ENCODE results near the gene NANP. TPM values are rescaled to one million over a fixed set of nuclear protein-coding genes. Genes with fewer than 3 reads are reported as not detected.
"Not testable (repeated sequence)": the region's sequence is repeated elsewhere in the genome, so short reads cannot be mapped to it uniquely, and the experiment has no call there.

The NANP gene
- total and polyA plus RNA-seq, 2 of the 13 experiments (the other 11 are each of a cell fraction or from before 2014, with no cell fraction given), result 8.9 to 21.5 TPM

GRCh38 chr20:25602914-25603309, 20.9 kb downstream of the NANP start (continued):
- TF ChIP-seq FOSL2 (CRISPR knock-in tag; IDR thresholded peaks at IDR 0.05) (peak; percentile 62; the same call in 1 of the 2 replicates), KLF16 (CRISPR knock-in tag; IDR thresholded peaks at IDR 0.05) (0 out of 4 replicates have a peak, but pooled peaks of 1 of the 2 experiments have one; percentile 42), SPEN (CRISPR knock-in tag; IDR thresholded peaks at IDR 0.05; ENCODE audit: low read depth) (0 out of 2 replicates have a peak, but pooled peaks have one; percentile 20), ATF2 (CRISPR knock-in tag; IDR thresholded peaks at IDR 0.05) (0 out of 2 replicates have a peak, but pooled peaks have one; percentile 26), MLX (CRISPR knock-in tag; IDR thresholded peaks at IDR 0.05) (peak; percentile 98), FOXP1 (CRISPR knock-in tag; IDR thresholded peaks at IDR 0.05) (peak; percentile 42; the same call in 1 of the 2 replicates), MLXIP (CRISPR knock-in tag; IDR thresholded peaks at IDR 0.05; ENCODE audit: borderline replicate concordance) (0 out of 2 replicates have a peak, but pooled peaks have one; percentile 18), NR2C2 (CRISPR knock-in tag; IDR thresholded peaks at IDR 0.05; ENCODE audit: borderline replicate concordance) (peak; percentile 51; the same call in 1 of the 2 replicates), SOX5 (CRISPR knock-in tag; IDR thresholded peaks at IDR 0.05; ENCODE audit: borderline replicate concordance) (peak; percentile 58; the same call in 1 of the 2 replicates), ZNF574 (CRISPR knock-in tag; IDR thresholded peaks at IDR 0.05) (peak; percentile 40; the same call in 1 of the 2 replicates), MIER3 (CRISPR knock-in tag; IDR thresholded peaks at IDR 0.05; ENCODE audit: borderline replicate concordance) (peak; percentile 74; the same call in 1 of the 2 replicates), ZNF280D (CRISPR knock-in tag; IDR thresholded peaks at IDR 0.05) (peak; percentile 76; the same call in 1 of the 2 replicates), HDAC1 (CRISPR knock-in tag; IDR thresholded peaks at IDR 0.05) (peak; percentile 73), ZBTB33 (CRISPR knock-in tag; IDR thresholded peaks at IDR 0.05) (peak; percentile 99), ELF1 (CRISPR knock-in tag; IDR thresholded peaks at IDR 0.05) (peak; percentile 43; the same call in 1 of the 2 replicates)
- TF ChIP-seq FOXP1 (IDR thresholded peaks at IDR 0.05), result not testable (repeated sequence)

All from HepG2 (cell line).